Measurements from ENCODE around the gene TNK2.

DNA sequence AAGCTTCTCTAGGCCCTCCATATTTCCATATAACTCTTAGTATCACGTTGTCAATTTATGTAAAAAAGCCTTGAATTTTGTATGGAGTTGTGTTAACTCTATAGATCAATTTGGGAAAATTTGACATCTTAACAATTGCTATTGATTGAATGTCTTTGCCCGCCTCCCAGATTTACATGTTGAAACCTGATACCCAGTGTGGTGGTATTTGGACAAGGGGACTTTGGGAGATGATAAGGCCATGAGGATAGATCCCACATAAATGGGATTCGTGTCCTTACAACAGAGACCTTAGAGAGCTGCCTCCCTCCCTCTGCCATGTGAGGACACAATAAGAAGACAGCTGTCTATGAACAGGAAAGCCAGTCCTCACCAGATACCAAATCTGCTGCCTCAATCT is 21.1 kb upstream of the TNK2 start:
- no peak for TF ChIP-seq TCF7L2 (IDR thresholded peaks at IDR 0.05; ENCODE audit: low read depth, low read length)
- TF ChIP-seq, protein P1, sequence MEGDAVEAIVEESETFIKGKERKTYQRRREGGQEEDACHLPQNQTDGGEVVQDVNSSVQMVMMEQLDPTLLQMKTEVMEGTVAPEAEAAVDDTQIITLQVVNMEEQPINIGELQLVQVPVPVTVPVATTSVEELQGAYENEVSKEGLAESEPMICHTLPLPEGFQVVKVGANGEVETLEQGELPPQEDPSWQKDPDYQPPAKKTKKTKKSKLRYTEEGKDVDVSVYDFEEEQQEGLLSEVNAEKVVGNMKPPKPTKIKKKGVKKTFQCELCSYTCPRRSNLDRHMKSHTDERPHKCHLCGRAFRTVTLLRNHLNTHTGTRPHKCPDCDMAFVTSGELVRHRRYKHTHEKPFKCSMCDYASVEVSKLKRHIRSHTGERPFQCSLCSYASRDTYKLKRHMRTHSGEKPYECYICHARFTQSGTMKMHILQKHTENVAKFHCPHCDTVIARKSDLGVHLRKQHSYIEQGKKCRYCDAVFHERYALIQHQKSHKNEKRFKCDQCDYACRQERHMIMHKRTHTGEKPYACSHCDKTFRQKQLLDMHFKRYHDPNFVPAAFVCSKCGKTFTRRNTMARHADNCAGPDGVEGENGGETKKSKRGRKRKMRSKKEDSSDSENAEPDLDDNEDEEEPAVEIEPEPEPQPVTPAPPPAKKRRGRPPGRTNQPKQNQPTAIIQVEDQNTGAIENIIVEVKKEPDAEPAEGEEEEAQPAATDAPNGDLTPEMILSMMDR (IDR thresholded peaks at IDR 0.05), result no peak

Data from Panc1 (cell line).